Fibroblast of skin of back (primary cell): ENCODE data around the gene FAM120AOS.
"Not testable (repeated sequence)": the region's sequence is repeated elsewhere in the genome, so short reads cannot be mapped to it uniquely, and the experiment has no call there.

ENCODE experiments used
- DNase-seq: peaks from one replicate; pipeline ENCODE4 v3.0.0-alpha.2; 2013

The FAM120AOS gene

GRCh38 chr9:93467062-93467416 is 13.7 kb upstream of the FAM120AOS start:
- DNase-seq: no peak

- DNase-seq: no peak
Measured at GRCh38 chr9:93466416-93467061, 13.2 kb upstream of the FAM120AOS start.

DNA sequence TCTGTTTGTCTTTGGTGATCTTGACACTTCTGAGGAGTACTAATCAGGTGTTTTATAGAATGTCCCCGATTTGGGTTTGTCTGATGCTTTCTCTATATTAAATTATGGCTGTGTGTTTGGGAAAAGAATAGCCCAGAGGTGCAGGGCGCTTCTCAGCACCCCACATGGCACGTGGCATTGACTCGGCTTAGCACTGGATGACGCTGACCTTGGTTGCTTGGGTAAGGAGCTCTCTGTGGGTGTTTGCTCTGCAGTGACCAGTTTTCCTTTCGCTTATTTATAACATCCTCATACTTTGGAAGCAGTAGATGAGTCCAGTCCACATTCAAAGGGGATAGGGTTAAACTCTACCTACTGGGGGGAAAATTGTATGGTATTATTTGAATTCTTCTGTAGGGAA is 12.5 kb upstream of the FAM120AOS start:
- DNase-seq: no peak

DNA sequence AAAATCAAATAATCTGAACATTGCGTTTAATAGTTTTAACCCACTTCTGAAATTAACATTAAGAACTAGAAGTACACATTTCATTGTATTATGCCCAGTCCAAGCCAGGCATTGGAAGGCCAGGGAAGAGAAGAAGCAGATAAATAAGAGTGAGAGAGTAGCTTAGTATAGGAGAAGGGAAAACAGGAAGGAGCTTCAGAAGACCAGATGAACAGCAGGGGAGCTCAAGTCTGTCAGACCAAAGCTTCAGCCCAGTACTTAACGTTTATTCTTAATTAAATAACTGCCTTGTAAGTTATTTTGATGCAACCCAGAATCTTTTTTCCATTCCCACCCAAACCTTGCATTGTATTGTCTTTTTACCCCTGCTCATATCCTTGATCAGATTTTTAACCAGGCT is 11.5 kb upstream of the FAM120AOS start:
- no peak for DNase-seq

GRCh38 chr9:93464395-93464794 is 11.0 kb upstream of the FAM120AOS start:
- no peak for DNase-seq

DNA sequence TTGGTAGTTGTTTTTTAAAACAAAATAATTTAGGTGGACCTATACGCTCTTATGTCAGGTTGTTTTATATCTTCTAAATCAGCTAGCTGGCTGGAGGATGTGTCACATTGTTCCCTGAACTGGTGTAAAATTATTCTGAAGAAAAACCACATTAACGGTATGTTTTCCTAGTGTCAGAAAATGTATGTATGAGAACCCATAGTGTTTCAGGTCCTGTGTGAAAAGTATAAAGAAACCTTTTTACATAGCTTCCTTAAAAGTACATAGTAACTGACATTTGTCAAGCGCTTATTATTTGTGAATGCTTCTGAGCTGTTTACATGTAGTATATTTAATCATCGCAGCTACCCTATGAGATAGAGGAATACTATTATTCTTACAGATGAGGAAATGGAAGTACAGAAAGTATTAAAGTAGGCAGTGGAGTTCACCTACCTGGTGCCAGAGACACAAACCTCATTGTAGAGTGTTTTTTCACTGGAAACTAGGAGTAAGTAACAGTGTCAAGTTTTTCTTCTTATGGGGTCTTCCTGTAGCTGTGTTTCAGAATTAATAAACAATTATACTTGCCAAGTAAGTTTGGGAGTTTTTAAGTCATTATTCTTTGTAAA is 10.4 kb upstream of the FAM120AOS start:
- DNase-seq: no peak

GRCh38 chr9:93461821-93462220 is 8.4 kb upstream of the FAM120AOS start:
- no peak for DNase-seq

- DNase-seq: no peak
Measured at GRCh38 chr9:93461414-93461743, 8.0 kb upstream of the FAM120AOS start.

DNA sequence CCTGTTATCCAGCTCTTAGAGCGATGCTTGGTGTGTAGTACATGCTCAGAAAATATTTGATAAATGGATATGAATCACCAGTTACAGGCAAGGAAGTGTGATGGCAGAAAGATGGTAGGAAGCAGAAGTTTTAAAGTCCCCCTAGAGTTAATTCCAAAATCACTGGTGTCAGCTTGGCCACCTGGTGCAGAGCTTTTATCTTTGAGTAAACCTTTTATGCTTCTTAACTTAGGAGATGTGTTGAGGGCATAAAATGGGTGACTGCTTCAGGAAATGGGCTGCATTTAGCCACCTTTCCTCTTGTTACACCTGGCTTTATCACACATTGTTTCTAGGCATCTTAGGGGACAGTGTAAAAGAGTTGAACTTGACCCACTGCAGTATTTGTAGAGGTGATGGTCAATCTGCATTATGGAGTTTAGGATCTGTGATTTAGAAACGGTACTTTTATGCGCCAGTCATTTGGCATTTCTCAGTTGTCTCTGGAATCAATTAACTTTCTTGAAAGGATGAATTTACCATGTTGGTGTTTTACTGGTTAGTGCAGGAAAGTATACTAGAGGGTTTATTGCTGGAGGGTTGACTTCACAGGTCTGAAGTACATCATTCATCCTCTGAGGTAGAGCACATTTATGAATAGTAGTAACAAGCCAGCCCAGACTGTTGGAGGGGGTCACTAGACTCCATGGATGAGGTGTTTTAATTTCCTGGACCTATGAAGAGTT is 7.5 kb upstream of the FAM120AOS start:
- no peak for DNase-seq

GRCh38 chr9:93459432-93459847 is 6.1 kb upstream of the FAM120AOS start:
- DNase-seq: no peak

GRCh38 chr9:93458712-93459111 is 5.3 kb upstream of the FAM120AOS start:
- no peak for DNase-seq

GRCh38 chr9:93457006-93457405 is 3.6 kb upstream of the FAM120AOS start:
- no peak for DNase-seq

GRCh38 chr9:93456504-93456903 is 3.1 kb upstream of the FAM120AOS start:
- DNase-seq: no peak

DNA sequence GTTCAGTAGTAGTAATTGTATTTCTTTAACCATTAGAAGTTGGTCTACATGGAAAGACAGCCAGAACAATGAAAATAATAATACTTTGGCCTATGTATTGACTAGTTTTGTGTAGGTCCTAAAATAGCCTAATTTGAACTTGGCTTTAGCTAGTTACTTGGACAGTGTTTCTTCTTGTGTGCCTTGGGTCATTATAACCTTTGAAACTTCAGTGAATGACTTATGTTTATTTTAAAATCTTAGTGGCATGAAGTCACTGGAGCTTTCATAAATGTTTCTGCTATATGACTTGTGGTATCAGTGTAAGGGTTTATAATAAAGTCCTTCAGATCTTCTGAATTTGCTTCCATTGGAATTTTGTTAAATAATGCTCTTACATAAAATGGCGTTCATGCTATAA is 2.6 kb upstream of the FAM120AOS start:
- no peak for DNase-seq

- DNase-seq: peak; percentile 13
Measured at GRCh38 chr9:93452710-93453046, 703 bp downstream of the FAM120AOS start.

DNA sequence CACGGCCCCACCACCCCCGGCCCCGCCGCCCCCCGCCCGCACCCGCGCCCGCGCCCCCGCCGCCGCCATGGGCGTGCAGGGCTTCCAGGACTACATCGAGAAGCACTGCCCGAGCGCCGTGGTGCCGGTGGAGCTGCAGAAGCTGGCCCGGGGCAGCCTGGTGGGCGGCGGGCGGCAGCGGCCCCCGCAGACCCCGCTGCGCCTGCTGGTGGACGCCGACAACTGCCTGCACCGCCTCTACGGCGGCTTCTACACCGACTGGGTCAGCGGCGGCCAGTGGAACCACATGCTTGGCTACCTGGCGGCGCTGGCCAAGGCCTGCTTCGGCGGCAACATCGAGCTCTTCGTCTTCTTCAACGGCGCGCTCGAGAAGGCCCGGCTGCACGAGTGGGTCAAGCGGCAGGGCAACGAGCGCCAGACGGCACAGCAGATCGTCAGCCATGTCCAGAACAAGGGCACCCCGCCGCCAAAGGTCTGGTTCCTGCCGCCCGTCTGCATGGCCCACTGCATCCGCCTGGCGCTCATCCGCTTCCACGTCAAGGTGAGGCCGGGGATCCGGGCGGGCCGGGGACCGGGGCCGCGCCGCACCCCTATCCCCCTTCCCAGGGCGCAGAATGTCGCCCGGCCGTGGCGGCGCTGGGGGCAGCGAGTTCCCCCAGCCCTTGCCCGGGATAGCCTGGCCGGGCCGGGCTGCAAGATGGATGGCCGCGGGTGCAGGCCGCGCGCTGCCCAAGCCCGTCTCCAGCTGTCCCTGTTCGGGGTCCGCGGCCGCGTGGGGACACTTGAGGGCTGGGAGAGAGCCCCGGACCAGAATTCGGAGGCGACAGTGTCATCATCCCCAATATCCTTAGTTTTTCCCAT is 1.3 kb downstream of the FAM120AOS start:
- peak; percentile 39 for DNase-seq

- DNase-seq: peak; percentile 86
Measured at GRCh38 chr9:93450945-93451815, 2.2 kb downstream of the FAM120AOS start, which contains the start of gene FAM120A. Gene FAM120A (plus strand): TSS chr9:93451685. CDS start chr9:93451916, 231 bp downstream.

DNA sequence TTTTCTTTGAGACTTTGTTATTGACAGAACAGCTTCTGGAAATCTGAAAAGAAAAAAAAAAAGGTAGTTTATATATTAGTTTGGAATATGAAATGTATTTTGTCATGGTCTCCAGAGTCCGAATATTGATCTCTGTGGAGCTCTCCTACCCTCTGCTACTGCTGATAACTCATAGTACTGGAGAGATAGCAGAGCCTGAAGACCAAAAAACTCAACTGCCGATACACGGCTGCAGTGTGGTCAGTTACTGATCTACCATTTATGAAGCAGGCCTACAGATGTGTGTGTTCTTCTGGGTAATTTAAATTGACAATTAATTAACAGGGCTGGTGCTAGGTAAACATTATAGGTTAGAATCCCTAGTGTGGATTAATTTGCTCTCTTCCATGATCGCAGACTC is 5.7 kb downstream of the FAM120AOS start:
- DNase-seq: no peak

GRCh38 chr9:93446073-93446472 is 7.3 kb downstream of the FAM120AOS start:
- DNase-seq: no peak

GRCh38 chr9:93440896-93441580 is 12.3 kb downstream of the FAM120AOS start:
- DNase-seq: no peak

DNA sequence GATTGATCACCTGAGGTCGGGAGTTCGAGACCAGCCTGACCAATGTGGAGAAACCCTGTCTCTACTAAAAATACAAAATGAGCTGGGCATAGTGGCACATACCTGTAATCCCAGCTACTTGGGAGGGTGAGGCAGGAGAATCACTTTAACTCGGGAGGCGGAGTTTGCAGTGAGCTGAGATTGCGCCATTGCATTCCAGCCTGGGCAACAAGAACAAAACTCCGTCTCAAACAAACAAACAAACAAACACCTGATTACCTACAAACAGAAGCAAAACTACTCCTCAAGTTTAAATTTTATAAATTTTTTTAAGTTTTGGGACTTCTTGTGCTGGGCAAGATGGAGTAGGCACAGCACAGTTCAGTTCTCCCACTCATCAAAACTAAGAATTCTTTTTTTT is 14.1 kb downstream of the FAM120AOS start:
- not testable (repeated sequence) for DNase-seq

- DNase-seq: no peak
Measured at GRCh38 chr9:93437996-93438395, 15.4 kb downstream of the FAM120AOS start.
